ENCODE data around the gene MTHFD1L.
A peak's percentile ranks its signal among the peaks of the same experiment; 100 is the strongest.
"Not testable (repeated sequence)": the region's sequence is repeated elsewhere in the genome, so short reads cannot be mapped to it uniquely, and the experiment has no call there.

The MTHFD1L gene

GRCh38 chr6:150865406-150866146, at the start of gene MTHFD1L:
Gene MTHFD1L (plus strand): TSS chr6:150865702. CDS start chr6:150865823, 121 bp downstream.
- peak; percentile 35 for DNase-seq

DNA sequence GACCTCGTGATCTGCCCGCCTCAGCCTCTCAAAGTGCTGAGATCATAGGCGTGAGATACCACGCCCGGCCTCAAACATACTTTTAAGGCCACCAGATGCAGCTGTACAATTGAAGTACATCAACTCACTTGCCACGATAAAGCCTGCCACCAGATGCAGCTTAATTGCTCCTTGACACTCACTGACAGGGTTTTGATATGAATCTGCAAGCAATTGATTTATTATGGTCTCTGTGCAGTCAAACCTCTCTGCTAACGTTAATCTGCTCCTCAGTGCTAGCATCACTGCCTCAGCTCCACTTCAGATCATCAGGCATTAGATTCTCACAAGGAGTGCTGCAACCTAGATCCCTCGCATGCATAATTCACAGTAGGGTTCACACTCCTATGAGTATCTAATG, 48.9 kb upstream of the MTHFD1L start:
- not testable (repeated sequence) for DNase-seq

GRCh38 chr6:150822932-150823331, 42.6 kb upstream of the MTHFD1L start:
- DNase-seq, result no peak

- no peak for DNase-seq
Observed at GRCh38 chr6:150826788-150827187, 38.7 kb upstream of the MTHFD1L start.

- DNase-seq, result not testable (repeated sequence)
Observed at GRCh38 chr6:150828107-150828506, 37.4 kb upstream of the MTHFD1L start.

DNA sequence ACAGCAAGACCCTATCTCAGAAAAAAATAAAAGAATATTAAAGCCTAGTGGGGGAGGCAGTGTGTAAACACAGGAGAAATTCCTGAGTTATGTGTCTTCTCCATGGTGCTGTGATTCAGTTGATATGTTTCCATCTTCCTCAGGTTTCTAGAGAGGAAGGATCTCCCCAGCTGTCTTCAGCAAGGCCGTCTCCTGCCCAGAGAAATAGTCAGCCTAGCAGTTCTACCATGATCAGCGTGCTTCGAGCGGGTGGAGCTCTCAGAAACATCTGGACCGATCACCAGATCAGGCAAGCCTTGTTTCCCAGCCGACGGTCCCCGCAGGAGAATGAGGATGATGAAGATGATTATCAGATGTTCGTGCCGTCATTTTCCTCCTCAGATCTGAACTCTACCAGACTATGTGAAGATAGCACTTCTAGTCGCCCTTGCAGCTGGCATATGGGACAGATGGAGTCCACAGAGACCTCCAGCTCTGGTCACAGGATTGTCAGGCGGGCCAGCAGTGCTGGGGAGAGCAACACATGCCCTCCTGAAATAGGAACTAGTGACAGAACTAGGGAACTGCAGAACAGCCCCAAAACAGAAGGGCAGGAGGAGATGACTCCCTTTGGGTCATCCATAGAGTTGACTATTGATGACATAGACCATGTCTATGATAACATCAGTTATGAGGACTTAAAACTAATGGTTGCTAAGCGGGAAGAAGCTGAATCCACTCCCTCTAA, 34.9 kb upstream of the MTHFD1L start:
- no peak for DNase-seq

- no peak for DNase-seq
Observed at GRCh38 chr6:150831577-150831976, 33.9 kb upstream of the MTHFD1L start.

DNA sequence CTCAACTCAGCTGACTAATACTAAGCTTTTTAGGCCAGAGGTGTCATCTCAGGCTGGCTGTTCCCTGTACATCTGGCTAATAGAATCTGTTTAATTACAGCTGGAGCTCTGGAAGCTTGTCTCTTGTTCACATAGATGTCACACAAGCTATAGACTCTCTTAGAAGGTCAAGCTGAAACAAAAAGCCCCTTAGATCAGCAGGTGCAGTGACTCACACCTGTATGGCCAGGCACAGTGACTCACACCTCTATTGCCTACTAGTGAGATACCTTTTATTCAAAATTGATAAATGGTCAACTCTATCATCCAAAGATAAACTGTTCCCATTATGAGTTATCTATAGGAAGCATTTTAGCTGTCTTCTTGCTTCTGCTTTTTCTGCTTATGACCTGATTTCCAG, 29.9 kb upstream of the MTHFD1L start:
- no peak for DNase-seq

- DNase-seq, result no peak
Observed at GRCh38 chr6:150840185-150840584, 25.3 kb upstream of the MTHFD1L start.

DNA sequence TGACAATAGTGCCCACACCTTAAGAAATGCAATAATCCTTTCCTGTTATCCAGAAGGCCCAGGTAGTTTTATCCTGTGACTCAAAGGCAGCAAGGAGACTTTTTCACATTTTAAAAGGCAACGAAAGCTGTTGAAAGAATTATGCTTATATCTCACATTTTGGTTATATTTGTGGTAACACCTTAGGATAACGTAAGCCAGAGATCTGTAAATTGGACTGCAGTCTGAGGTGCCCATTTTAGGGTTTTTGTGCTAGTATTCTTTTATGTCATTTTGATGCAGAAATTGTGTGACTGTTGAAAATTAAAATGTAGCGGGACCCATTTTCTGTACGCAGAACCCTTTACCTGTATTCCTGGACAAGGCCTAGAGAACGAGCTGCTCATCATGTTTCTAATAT, 24.3 kb upstream of the MTHFD1L start:
- DNase-seq, result no peak

DNA sequence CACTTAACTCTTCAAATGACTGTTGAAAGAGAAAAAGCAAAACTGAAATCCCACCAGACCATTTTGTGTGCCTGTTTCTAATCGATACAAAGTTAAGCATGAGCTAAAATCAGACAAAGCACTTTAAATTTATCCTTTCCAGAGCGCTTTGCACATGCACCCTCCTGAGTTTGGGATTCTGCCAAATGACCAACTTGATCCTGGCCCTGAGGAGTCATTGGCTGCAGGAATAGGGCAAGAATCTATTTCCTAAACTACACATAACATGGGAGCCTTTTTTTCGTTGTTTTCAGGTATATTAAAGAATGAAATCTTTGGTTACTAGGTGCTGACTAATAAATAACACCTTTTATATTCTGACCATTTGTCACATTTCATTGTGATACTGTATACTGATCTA, 23.8 kb upstream of the MTHFD1L start:
- no peak for DNase-seq

DNA sequence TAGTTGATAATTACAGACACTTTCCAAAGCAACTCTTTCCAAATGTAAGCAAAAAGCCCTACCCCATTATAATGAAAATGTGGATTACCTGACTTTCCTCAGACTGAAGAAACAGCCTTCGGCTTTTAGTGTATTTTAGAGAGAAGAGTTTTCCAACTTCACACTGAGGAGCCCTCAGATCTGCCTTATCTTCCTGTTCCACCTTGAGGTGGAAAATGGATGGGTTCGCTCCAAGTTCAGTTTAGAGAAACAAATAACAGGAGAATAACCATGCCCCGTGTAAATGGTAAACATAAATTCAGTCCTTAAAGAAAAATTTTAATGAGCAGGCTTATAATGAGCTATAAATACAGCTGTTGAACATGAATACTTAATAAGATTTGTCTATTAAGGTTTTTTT, 21.1 kb upstream of the MTHFD1L start:
- DNase-seq, result no peak

- DNase-seq, result no peak
Observed at GRCh38 chr6:150846641-150847040, 18.9 kb upstream of the MTHFD1L start.

GRCh38 chr6:150848400-150848799, 17.1 kb upstream of the MTHFD1L start:
- no peak for DNase-seq

GRCh38 chr6:150854392-150854791, 11.1 kb upstream of the MTHFD1L start:
- not testable (repeated sequence) for DNase-seq

DNA sequence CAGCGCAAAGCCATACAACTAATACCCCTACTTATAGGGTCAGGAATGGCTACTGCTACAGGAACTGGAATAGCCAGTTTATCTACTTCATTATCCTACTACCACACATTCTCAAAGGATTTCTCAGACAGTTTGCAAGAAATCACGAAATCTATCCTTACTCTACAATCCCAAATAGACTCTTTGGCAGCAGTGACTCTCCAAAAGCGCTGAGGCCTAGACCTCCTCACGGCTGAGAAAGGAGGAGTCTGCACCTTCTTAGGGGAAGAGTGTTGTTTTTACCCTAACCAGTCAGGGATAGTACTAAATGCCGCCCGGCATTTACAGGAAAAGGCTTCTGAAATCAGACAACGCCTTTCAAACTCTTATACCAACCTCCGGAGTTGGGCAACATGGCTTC, 10.3 kb upstream of the MTHFD1L start:
- not testable (repeated sequence) for DNase-seq

GRCh38 chr6:150857062-150857944, 8.2 kb upstream of the MTHFD1L start:
- DNase-seq, result no peak

GRCh38 chr6:150857945-150858308, 7.6 kb upstream of the MTHFD1L start:
- no peak for DNase-seq

DNA sequence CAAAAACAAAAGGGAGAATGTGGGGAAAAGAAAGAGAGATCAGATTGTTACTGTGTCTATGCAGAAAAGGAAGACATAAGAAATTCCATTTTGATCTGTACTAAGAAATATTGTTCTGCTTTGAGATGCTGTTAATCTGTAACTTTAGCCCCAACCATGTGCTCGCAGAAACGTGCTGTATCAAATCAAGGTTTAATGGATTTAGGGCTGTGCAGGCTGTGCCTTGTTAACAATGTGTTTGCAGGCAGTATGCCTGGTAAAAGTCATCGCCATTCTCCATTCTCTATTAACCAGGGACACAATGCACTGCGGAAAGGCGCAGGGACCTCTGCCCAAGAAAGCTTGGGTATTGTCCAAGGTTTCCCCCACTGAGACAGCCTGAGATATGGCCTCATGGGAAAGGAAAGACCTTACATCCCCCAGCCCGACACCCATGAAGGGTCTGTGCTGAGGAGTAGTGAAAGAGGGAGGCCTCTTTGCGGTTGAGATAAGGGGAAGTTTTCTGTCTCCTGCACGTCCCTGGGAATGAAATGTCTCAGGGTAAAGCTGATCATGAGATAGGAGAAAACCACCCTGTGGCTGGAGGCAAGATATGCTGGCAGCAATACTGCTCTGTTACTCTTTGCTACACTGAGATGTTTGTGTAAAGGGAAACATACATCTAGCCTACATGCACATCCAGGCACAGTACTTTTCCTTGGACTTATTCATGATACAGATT, 3.9 kb upstream of the MTHFD1L start:
- DNase-seq, result not testable (repeated sequence)

- no peak for DNase-seq
Observed at GRCh38 chr6:150863213-150863928, 2.1 kb upstream of the MTHFD1L start.

- DNase-seq, result no peak
Observed at GRCh38 chr6:150865043-150865405, 478 bp upstream of the MTHFD1L start.
